Common myeloid progenitor, CD34-positive (primary cell): ENCODE results near the gene ERGIC3. TPM values are rescaled to one million over a fixed set of nuclear protein-coding genes. Genes with fewer than 3 reads are reported as not detected.

Experiments
- CTCF ChIA-PET: fragments of 350-600 bp; sonication (Branson Sonifier 250); formaldehyde crosslinking; loops from one replicate; lab custom pipeline; 2021; ENCODE audit warnings: antibody characterized with exemption; lab: Charles Lee
- POLR2A ChIA-PET: fragments of 350-600 bp; sonication (Branson Sonifier 250); formaldehyde crosslinking; loops from one replicate; lab custom pipeline; 2021; ENCODE audit warnings: antibody characterized with exemption; lab: Charles Lee
- DNase-seq, 3 donors: peaks; one replicate each; pipeline versions ENCODE4 v3.0.0 to v3.0.0-alpha.2; 2013
- H3K27ac ChIP-seq, 2 experiments: 1 replicate in 1 of 2; 2 replicates in 1 of 2; pipeline ENCODE4 v1.7.0; 2013; ENCODE audit warnings: inconsistent platforms in 2 of 2, low read length in 2 of 2, mild to moderate bottlenecking in 2 of 2, low read depth in 1 of 2, moderate library complexity in 1 of 2; ENCODE audit not compliant: severe bottlenecking in 2 of 2, insufficient read depth in 1 of 2, poor library complexity in 1 of 2
- H3K27me3 ChIP-seq, 5 experiments: replicated peaks in 2 of 5; 1 replicate in 3 of 5; 2 replicates in 2 of 5; pipeline versions ENCODE4 v1.6.1 to v1.7.0; 2013; ENCODE audit warnings: low read length in 4 of 5, mild to moderate bottlenecking in 2 of 5, moderate library complexity in 2 of 5, inconsistent platforms in 1 of 5; ENCODE audit not compliant: insufficient read depth in 5 of 5, control insufficient read depth in 4 of 5
- H3K36me3 ChIP-seq, 4 experiments: 1 replicate in 2 of 4; 2 replicates in 2 of 4; pipeline versions ENCODE4 v1.6.1 to v1.7.0; 2013; ENCODE audit warnings: low read length in 3 of 4, control low read depth in 1 of 4, mild to moderate bottlenecking in 1 of 4; ENCODE audit not compliant: control insufficient read depth in 4 of 4, insufficient read depth in 4 of 4
- H3K4me1 ChIP-seq, 4 experiments: 1 replicate in 3 of 4; 2 replicates in 1 of 4; pipeline versions ENCODE4 v1.6.1 to v1.7.1; 2013; ENCODE audit warnings: low read length in 3 of 4, mild to moderate bottlenecking in 3 of 4, control low read depth in 1 of 4, inconsistent platforms in 1 of 4, moderate library complexity in 1 of 4; ENCODE audit not compliant: control insufficient read depth in 4 of 4, insufficient read depth in 4 of 4; ENCODE audit errors: control extremely low read depth in 1 of 4
- H3K4me3 ChIP-seq, 7 experiments: 1 replicate in 4 of 7; 2 replicates in 3 of 7; pipeline versions ENCODE4 v1.5.1 to v1.7.0; 2013; ENCODE audit warnings: mild to moderate bottlenecking in 7 of 7, low read length in 6 of 7, moderate library complexity in 6 of 7, inconsistent platforms in 2 of 7, low read depth in 2 of 7, control low read depth in 1 of 7; ENCODE audit not compliant: insufficient read depth in 4 of 7, control insufficient read depth in 1 of 7; ENCODE audit errors: extremely low read depth in 1 of 7
- H3K9me3 ChIP-seq, 5 experiments: 1 replicate in 4 of 5; 2 replicates in 1 of 5; pipeline versions ENCODE4 v1.6.1 to v1.7.1; 2013; ENCODE audit warnings: low read length in 4 of 5, mild to moderate bottlenecking in 2 of 5, inconsistent platforms in 1 of 5, low read depth in 1 of 5, moderate library complexity in 1 of 5; ENCODE audit not compliant: control insufficient read depth in 4 of 5, insufficient read depth in 2 of 5; ENCODE audit errors: control extremely low read depth in 1 of 5
- WGBS: methylation state at CpG from one replicate; pipeline ENCODE4 v1.1.5; 2013; ENCODE audit not compliant: insufficient coverage; 5-methylcytosine and 5-hydroxymethylcytosine counted together
- polyA plus RNA-seq: library from polyadenylated mRNA; unstranded; fragments of 120-200 nt; gene quantifications from one replicate; pipeline ENCODE4 v1.2.1, GENCODE V29; 2013

The ERGIC3 gene
- polyA plus RNA-seq, result 292 TPM

DNA sequence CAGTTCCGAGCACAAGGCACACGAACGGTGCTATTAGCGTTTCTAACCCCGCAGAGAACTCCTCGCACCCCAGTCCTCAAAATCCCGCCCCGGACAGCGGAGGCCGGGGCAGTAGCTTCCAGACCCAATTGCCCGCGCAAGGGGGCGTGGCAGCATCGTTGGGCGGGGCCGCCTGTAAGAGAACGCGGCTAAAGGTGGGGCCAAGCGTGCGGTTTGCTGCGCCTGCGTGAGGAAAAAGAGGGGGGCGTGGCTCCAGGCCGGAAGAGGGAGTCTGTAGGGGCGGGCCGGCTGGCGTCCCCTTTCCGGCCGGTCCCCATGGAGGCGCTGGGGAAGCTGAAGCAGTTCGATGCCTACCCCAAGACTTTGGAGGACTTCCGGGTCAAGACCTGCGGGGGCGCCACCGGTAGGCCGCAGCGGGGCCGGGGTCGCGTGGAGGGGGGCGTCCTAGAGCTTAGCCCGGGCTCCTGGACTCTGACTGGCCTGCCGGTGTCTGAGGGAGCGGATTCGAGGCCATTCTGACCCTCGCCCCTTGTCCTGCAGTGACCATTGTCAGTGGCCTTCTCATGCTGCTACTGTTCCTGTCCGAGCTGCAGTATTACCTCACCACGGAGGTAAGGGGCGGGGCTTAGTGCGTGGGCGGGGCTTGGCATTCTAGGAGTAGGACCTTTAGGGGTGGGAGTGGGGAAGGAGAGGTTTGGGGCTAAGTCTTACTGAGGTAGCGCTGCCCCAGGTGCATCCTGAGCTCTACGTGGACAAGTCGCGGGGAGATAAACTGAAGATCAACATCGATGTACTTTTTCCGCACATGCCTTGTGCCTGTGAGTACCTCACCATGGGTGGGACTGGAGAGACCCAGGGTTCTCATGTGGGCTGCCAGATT lies at the start of gene ERGIC3:
Gene ERGIC3 (plus strand): TSS at position 296 of the 880 bp plus-strand sequence. CDS start 20 bp downstream, at position 316.
- Histone ChIP-seq H3K27ac (peak within 1 kb of the TSS; percentile 46 to 86), H3K27me3 (no peaks in the 10 kb centered on the region), H3K4me3 (peak within 1 kb of the TSS; percentile 56 to 94 (median 84)), H3K36me3 (peaks cover 0 to 15% (median 9%) of the 10 kb centered on the region in 4 experiments), H3K9me3 (no peaks in the 10 kb centered on the region), H3K4me1 (peaks cover 0 to 17% (median 15%) of the 10 kb centered on the region in 4 experiments)
- ChIA-PET CTCF (interaction anchor here (0.7 kb wide), 1 partner anchor 227 kb away, joined by 3 read pairs; no protein-coding TSS in a partner anchor), POLR2A (interaction anchor here (1.3 kb wide), 1 partner anchor 51 kb away, joined by 6 read pairs; no protein-coding TSS in a partner anchor)
- peak; percentile 95 to 97 (median 96) for DNase-seq
- under 1% methylated on average over 41 of the region's 57 CpGs for WGBS

DNA sequence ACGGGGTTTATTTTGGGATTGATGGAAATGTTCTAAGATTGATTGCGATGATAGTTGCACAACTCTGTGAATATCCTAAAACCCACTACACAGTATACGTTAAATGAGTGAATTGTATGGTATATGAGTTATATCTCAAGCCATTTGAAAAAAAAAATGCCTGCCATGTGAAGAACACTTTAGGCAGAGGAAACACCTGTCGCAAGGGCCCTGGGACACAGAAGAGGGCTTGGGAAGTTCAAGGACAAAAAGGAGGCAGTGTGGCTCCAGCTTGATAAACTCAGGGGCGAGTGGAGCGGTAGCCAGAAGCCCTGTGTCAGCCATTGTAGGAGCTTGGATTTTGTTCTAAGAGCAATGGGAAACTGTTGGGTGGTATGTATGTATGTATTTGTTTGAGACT lies 49.5 kb upstream of the ERGIC3 start:
- 97% methylated on average over 4 of the region's 6 CpGs for whole genome bisulfite sequencing
- Histone ChIP-seq H3K27me3 (no peaks in the 10 kb centered on the region), H3K27ac (no peak overlapping the region), H3K4me3 (no peak overlapping the region), H3K36me3 (peaks cover 11 to 68% (median 44%) of the 10 kb centered on the region in 4 experiments), H3K4me1 (peaks cover 5 to 25% (median 22%) of the 10 kb centered on the region in 4 experiments), H3K9me3 (no peaks in the 10 kb centered on the region)
- ChIA-PET POLR2A (no interaction called here), CTCF (interaction anchor here (1.6 kb wide), 1 partner anchor 13 kb away, joined by 6 read pairs; no protein-coding TSS in a partner anchor)
- DNase-seq, result no peak

GRCh38 chr20:35496481-35496880 lies 45.4 kb upstream of the ERGIC3 start:
- H3K27me3 ChIP-seq, result no peaks in the 10 kb centered on the region
- no peak for DNase-seq
- 100% methylated on average over 3 of the region's 3 CpGs for WGBS
- H3K27ac ChIP-seq, result no peak overlapping the region
- no peak overlapping the region for H3K4me3 ChIP-seq
- peaks cover 19 to 83% (median 59%) of the 10 kb centered on the region in 4 experiments for H3K36me3 ChIP-seq
- ChIA-PET CTCF (interaction anchor here (0.8 to 1.4 kb wide), 2 partner anchors 8 to 15 kb away, joined by 3 read pairs; no protein-coding TSS in a partner anchor), POLR2A (no interaction called here)
- H3K4me1 ChIP-seq, result peaks cover 0 to 4% (median 1%) of the 10 kb centered on the region in 4 experiments
- no peaks in the 10 kb centered on the region for H3K9me3 ChIP-seq

DNA sequence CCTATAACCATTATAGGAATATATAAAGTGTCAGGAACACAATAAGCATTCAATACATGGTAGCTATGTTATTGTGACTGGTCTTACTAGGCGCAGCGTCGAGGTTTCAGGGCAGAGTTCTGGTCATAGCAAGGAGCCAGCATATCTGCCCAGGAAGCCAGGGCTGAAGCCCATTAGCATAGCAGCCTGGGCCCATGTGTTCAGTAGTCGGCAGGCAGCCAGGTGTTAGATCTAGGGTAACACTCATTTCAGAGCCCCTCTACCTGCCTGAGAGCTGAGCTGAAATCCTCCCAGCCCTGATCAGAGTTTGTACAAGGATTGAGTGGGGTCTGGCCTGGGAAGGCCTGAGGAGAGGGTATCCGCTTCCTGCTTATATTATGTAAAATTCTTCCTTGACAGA lies 44.6 kb upstream of the ERGIC3 start:
- no peaks in the 10 kb centered on the region for H3K27me3 ChIP-seq

GRCh38 chr20:35497780-35498189 lies 44.1 kb upstream of the ERGIC3 start:
- 100% methylated on average over 8 of the region's 9 CpGs for WGBS
- Histone ChIP-seq H3K27me3 (no peaks in the 10 kb centered on the region), H3K4me1 (peaks cover 0 to 11% (median 2%) of the 10 kb centered on the region in 4 experiments), H3K27ac (no peak overlapping the region), H3K36me3 (peaks cover 23 to 90% (median 61%) of the 10 kb centered on the region in 4 experiments), H3K9me3 (no peaks in the 10 kb centered on the region), H3K4me3 (no peak overlapping the region)
- no peak for DNase-seq
- POLR2A ChIA-PET, result no interaction called here
- CTCF ChIA-PET, result interaction anchor here (0.7 to 6.6 kb wide), 4 partner anchors 13 to 194 kb away, joined by 3 to 35 read pairs (median 6); no protein-coding TSS in a partner anchor

More for the DNA sequence above, 44.6 kb upstream of the ERGIC3 start:
- H3K9me3 ChIP-seq, result no peaks in the 10 kb centered on the region
- no peak overlapping the region for H3K27ac ChIP-seq
- no peak for DNase-seq
- POLR2A ChIA-PET, result no interaction called here
- CTCF ChIA-PET, result interaction anchor here (0.7 to 1.4 kb wide), 2 partner anchors 14 to 18 kb away, joined by 3 read pairs; no protein-coding TSS in a partner anchor
- H3K36me3 ChIP-seq, result peaks cover 19 to 89% (median 60%) of the 10 kb centered on the region in 4 experiments
- 98% methylated on average over 5 of the region's 5 CpGs for WGBS
- no peak overlapping the region for H3K4me3 ChIP-seq
- H3K4me1 ChIP-seq, result peaks cover 0 to 8% (median 2%) of the 10 kb centered on the region in 4 experiments

DNA sequence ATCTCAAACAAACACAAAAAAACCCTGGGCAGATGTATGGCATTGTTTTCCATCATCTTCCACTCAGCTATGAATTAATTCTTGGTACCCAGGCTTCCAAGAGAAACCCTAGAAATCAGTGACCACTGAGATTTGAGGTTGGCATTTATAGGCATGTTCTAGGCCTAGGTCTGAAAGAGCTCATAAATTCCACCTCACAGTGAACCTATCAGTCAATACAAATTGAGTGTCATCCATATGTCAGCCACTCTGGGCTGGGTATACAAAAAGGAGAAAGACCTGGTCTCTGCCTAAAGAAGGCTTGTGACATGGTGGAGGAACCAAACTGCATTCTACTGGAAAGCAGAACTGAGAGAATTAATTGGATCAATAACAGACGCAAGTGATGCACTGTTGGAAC lies 42.6 kb upstream of the ERGIC3 start:
- POLR2A ChIA-PET, result no interaction called here

More for the DNA sequence above, 42.6 kb upstream of the ERGIC3 start:
- Histone ChIP-seq H3K4me3 (no peak overlapping the region), H3K9me3 (no peaks in the 10 kb centered on the region), H3K27me3 (no peaks in the 10 kb centered on the region), H3K27ac (no peak overlapping the region), H3K4me1 (peaks cover 0 to 11% (median 2%) of the 10 kb centered on the region in 4 experiments), H3K36me3 (peaks cover 29 to 93% (median 62%) of the 10 kb centered on the region in 4 experiments)
- CTCF ChIA-PET, result interaction anchor here (1.1 to 6.6 kb wide), 3 partner anchors 20 to 195 kb away, joined by 3 to 35 read pairs (median 3); no protein-coding TSS in a partner anchor
- no peak for DNase-seq
- 100% methylated on average over 1 of the region's 1 CpG for WGBS
